ENCODE results near the gene MLLT3. TPM values are rescaled to one million over a fixed set of nuclear protein-coding genes. Genes with fewer than 3 reads are reported as not detected.

The MLLT3 gene
- total RNA-seq, 1 donor from 2014 or later: 39.1 TPM

DNA sequence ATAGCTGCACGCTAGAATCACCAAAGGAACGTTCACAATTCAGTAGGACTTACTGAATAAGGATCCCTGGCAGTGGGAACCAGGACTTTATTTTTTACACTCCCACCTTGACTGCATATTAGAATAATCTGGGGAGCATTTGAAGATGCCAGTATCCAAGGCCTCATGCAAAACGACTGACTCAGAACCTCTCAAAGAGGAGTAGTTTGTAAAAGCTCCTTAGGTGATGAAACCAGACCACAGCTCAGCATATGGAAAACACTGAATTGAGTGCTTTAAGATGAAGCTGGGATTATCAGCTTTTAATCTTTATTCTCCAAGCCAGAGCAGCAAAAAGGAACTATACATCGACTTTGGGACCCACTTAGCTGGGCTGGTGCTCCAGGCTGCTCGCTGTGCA lies 288.3 kb downstream of the MLLT3 start:
- TF ChIP-seq EZH2phosphoT487 (IDR thresholded peaks at IDR 0.05) (no peak), EZH2 (IDR thresholded peaks at IDR 0.05) (no peak)
- TF ChIP-seq, protein P1, sequence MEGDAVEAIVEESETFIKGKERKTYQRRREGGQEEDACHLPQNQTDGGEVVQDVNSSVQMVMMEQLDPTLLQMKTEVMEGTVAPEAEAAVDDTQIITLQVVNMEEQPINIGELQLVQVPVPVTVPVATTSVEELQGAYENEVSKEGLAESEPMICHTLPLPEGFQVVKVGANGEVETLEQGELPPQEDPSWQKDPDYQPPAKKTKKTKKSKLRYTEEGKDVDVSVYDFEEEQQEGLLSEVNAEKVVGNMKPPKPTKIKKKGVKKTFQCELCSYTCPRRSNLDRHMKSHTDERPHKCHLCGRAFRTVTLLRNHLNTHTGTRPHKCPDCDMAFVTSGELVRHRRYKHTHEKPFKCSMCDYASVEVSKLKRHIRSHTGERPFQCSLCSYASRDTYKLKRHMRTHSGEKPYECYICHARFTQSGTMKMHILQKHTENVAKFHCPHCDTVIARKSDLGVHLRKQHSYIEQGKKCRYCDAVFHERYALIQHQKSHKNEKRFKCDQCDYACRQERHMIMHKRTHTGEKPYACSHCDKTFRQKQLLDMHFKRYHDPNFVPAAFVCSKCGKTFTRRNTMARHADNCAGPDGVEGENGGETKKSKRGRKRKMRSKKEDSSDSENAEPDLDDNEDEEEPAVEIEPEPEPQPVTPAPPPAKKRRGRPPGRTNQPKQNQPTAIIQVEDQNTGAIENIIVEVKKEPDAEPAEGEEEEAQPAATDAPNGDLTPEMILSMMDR (IDR thresholded peaks at IDR 0.05): no peak
- Histone ChIP-seq H3K9me3 (ENCODE audit: low read depth) (no peaks in the 10 kb centered on the region), H3K9ac (no peak overlapping the region), H3K79me2 (ENCODE audit: low read depth) (no peaks in the 10 kb centered on the region), H3K4me2 (no peak overlapping the region), H2AFZ (replicated peaks) (no peak overlapping the region), H3K4me3 (no peak overlapping the region), H3F3A (ENCODE audit: low read depth) (no peaks in the 10 kb centered on the region), H3K4me1 (no peaks in the 10 kb centered on the region), H3K27ac (no peak overlapping the region), H3K36me3 (no peaks in the 10 kb centered on the region), H4K20me1 (ENCODE audit: low read depth) (no peaks in the 10 kb centered on the region), H3K27me3 (no peaks in the 10 kb centered on the region)
- Mint-ChIP-seq H3K9me3 (peaks cover 2% of the 10 kb centered on the region), H3K27me3 (ENCODE audit: insufficient read depth, low read depth) (no peaks in the 10 kb centered on the region), H3K36me3 (no peaks in the 10 kb centered on the region), H3K27ac (no peak overlapping the region), H3K4me1 (no peaks in the 10 kb centered on the region), H3K4me3 (no peak overlapping the region)
- DNase-seq (ENCODE audit: low spot score): no peak

DNA sequence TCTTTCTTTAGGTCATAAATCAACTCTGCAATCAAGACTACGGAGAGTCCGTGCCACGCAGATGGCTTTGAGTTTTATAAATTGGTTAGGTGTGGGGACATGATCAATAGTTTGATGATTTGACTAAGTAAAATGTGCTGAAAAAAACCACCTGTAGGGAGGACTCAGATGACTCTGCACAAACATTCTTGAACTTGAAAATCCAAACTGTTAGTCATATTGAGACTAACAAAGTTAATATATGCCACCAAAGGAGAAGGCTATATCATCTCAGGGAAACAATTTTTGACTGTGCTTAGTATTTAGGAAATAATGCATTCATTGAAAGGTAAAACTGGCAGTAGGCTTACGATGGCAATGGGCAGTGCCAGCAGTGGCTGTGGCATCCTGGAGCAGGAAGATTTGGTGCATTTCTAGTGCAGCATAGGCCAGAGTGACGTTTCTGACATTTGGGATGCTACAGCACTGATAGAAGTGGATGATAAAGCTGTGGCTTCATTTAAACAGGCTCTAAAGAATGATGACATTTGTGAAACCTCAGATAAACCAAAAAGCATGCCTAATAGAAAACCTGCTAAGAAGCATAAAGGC lies 291.1 kb downstream of the MLLT3 start:
- Histone ChIP-seq H2AFZ (replicated peaks) (no peak overlapping the region), H3K4me1 (no peaks in the 10 kb centered on the region), H3K36me3 (no peaks in the 10 kb centered on the region), H3K9ac (no peak overlapping the region), H3K4me3 (no peak overlapping the region), H3K79me2 (ENCODE audit: low read depth) (no peaks in the 10 kb centered on the region), H3K9me3 (ENCODE audit: low read depth) (no peaks in the 10 kb centered on the region), H4K20me1 (ENCODE audit: low read depth) (no peaks in the 10 kb centered on the region), H3K4me2 (no peak overlapping the region), H3F3A (ENCODE audit: low read depth) (no peaks in the 10 kb centered on the region), H3K27ac (no peak overlapping the region), H3K27me3 (no peaks in the 10 kb centered on the region)
- TF ChIP-seq EZH2 (IDR thresholded peaks at IDR 0.05) (no peak), EZH2phosphoT487 (IDR thresholded peaks at IDR 0.05) (no peak)
- TF ChIP-seq, protein P1 (IDR thresholded peaks at IDR 0.05): no peak
- no peak for DNase-seq (ENCODE audit: low spot score)
- no peaks in the 10 kb centered on the region for H3K4me1 Mint-ChIP-seq
- peaks cover 4% of the 10 kb centered on the region for H3K9me3 Mint-ChIP-seq
- no peaks in the 10 kb centered on the region for H3K27me3 Mint-ChIP-seq (ENCODE audit: insufficient read depth, low read depth)
- no peak overlapping the region for H3K4me3 Mint-ChIP-seq
- H3K36me3 Mint-ChIP-seq: no peaks in the 10 kb centered on the region
- peak overlapping the region; percentile 5 for H3K27ac Mint-ChIP-seq

DNA sequence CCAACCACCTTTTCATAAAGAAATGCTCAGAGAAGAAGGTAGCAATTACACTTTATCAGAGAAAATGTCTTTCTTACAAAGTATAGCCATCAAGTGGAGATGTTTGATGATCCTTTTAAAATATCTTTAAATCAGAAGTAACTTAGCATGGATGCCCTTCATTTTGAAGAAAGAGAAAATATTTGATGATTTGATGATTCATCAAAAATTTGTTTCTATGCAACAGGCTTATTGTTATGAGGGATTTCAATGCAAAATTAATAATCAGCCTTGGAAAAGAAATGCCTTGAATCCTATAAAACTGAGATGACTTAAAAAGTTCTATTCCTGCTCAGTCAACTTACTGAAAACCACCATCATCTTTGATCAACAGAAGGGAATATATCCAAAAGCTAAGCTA lies 291.6 kb downstream of the MLLT3 start:
- H3K4me1 Mint-ChIP-seq: no peaks in the 10 kb centered on the region
- no peaks in the 10 kb centered on the region for H3F3A ChIP-seq (ENCODE audit: low read depth)
- no peak overlapping the region for H3K9ac ChIP-seq
- H3K36me3 ChIP-seq: no peaks in the 10 kb centered on the region
- peaks cover 4% of the 10 kb centered on the region for H3K9me3 Mint-ChIP-seq
- H3K4me1 ChIP-seq: no peaks in the 10 kb centered on the region
- no peaks in the 10 kb centered on the region for H3K79me2 ChIP-seq (ENCODE audit: low read depth)
- no peaks in the 10 kb centered on the region for H3K36me3 Mint-ChIP-seq
- no peaks in the 10 kb centered on the region for H3K27me3 Mint-ChIP-seq (ENCODE audit: insufficient read depth, low read depth)
- H3K27ac ChIP-seq: no peak overlapping the region
- no peak for TF ChIP-seq EZH2 (IDR thresholded peaks at IDR 0.05)
- TF ChIP-seq EZH2phosphoT487 (IDR thresholded peaks at IDR 0.05): no peak
- TF ChIP-seq, protein P1 (IDR thresholded peaks at IDR 0.05): no peak
- H3K4me2 ChIP-seq: no peak overlapping the region
- no peaks in the 10 kb centered on the region for H3K9me3 ChIP-seq (ENCODE audit: low read depth)
- no peak overlapping the region for H3K4me3 Mint-ChIP-seq
- H3K4me3 ChIP-seq: no peak overlapping the region
- no peaks in the 10 kb centered on the region for H4K20me1 ChIP-seq (ENCODE audit: low read depth)
- no peaks in the 10 kb centered on the region for H3K27me3 ChIP-seq
- H3K27ac Mint-ChIP-seq: no peak overlapping the region
- no peak overlapping the region for H2AFZ ChIP-seq (replicated peaks)
- no peak for DNase-seq (ENCODE audit: low spot score)
